ENCODE data around the gene DLGAP4.

DLGAP4 gene

GRCh38 chr20:36540551-36541211 lies 234.5 kb downstream of the DLGAP4 start:
- TF ChIP-seq POLR2AphosphoS5 (IDR thresholded peaks at IDR 0.05; ENCODE audit: low read depth) (no peak), REST (IDR thresholded peaks at IDR 0.05; ENCODE audit: insufficient replicate concordance, low read depth) (no peak), SPI1 (IDR thresholded peaks at IDR 0.05; ENCODE audit: borderline replicate concordance, low read depth) (no peak), GABPA (IDR thresholded peaks at IDR 0.05; ENCODE audit: low read depth) (no peak)
- TF ChIP-seq, protein P1, sequence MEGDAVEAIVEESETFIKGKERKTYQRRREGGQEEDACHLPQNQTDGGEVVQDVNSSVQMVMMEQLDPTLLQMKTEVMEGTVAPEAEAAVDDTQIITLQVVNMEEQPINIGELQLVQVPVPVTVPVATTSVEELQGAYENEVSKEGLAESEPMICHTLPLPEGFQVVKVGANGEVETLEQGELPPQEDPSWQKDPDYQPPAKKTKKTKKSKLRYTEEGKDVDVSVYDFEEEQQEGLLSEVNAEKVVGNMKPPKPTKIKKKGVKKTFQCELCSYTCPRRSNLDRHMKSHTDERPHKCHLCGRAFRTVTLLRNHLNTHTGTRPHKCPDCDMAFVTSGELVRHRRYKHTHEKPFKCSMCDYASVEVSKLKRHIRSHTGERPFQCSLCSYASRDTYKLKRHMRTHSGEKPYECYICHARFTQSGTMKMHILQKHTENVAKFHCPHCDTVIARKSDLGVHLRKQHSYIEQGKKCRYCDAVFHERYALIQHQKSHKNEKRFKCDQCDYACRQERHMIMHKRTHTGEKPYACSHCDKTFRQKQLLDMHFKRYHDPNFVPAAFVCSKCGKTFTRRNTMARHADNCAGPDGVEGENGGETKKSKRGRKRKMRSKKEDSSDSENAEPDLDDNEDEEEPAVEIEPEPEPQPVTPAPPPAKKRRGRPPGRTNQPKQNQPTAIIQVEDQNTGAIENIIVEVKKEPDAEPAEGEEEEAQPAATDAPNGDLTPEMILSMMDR (IDR thresholded peaks at IDR 0.05; ENCODE audit: insufficient read depth, low read length): no peak
- DNase-seq (ENCODE audit: low read depth in 1 of 2, low spot score in 1 of 2): no peak
- Histone ChIP-seq H3K4me3 (replicated peaks; ENCODE audit: insufficient read depth, low read length) (no peak overlapping the region), H3K27ac (replicated peaks) (no peak overlapping the region), H3K27me3 (ENCODE audit: insufficient read depth, poor library complexity, severe bottlenecking) (peaks cover 9% of the 10 kb centered on the region)

GRCh38 chr20:36541227-36541767 lies 235.2 kb downstream of the DLGAP4 start, which contains the start of gene MYL9:
MYL9 (plus strand) TSS chr20:36541519; CDS start chr20:36544885, 3,366 bp downstream.
- no peak within 1 kb of the TSS for H3K4me3 ChIP-seq (replicated peaks; ENCODE audit: insufficient read depth, low read length)
- TF ChIP-seq SPI1 (IDR thresholded peaks at IDR 0.05; ENCODE audit: borderline replicate concordance, low read depth): no peak
- TF ChIP-seq GABPA (IDR thresholded peaks at IDR 0.05; ENCODE audit: low read depth): no peak
- no peak for TF ChIP-seq REST (IDR thresholded peaks at IDR 0.05; ENCODE audit: insufficient replicate concordance, low read depth)
- TF ChIP-seq, protein P1 (IDR thresholded peaks at IDR 0.05; ENCODE audit: insufficient read depth, low read length): no peak
- TF ChIP-seq POLR2AphosphoS5 (IDR thresholded peaks at IDR 0.05; ENCODE audit: low read depth): no peak
- DNase-seq (ENCODE audit: low read depth in 1 of 2, low spot score in 1 of 2): no peak
- H3K27me3 ChIP-seq (ENCODE audit: insufficient read depth, poor library complexity, severe bottlenecking): peaks cover 9% of the 10 kb centered on the region
- no peak within 1 kb of the TSS for H3K27ac ChIP-seq (replicated peaks)

- Histone ChIP-seq H3K27me3 (ENCODE audit: insufficient read depth, poor library complexity, severe bottlenecking) (peaks cover 9% of the 10 kb centered on the region), H3K4me3 (replicated peaks; ENCODE audit: insufficient read depth, low read length) (no peak overlapping the region), H3K27ac (replicated peaks) (no peak overlapping the region)
- no peak for DNase-seq (ENCODE audit: low read depth in 1 of 2, low spot score in 1 of 2)
- TF ChIP-seq POLR2AphosphoS5 (IDR thresholded peaks at IDR 0.05; ENCODE audit: low read depth): no peak
- TF ChIP-seq SPI1 (IDR thresholded peaks at IDR 0.05; ENCODE audit: borderline replicate concordance, low read depth): no peak
These were observed 235.8 kb downstream of the DLGAP4 start for GRCh38 chr20:36541768-36542488.

- H3K27me3 ChIP-seq (ENCODE audit: insufficient read depth, poor library complexity, severe bottlenecking): peaks cover 9% of the 10 kb centered on the region
- no peak for TF ChIP-seq POLR2AphosphoS5 (IDR thresholded peaks at IDR 0.05; ENCODE audit: low read depth)
- no peak for TF ChIP-seq SPI1 (IDR thresholded peaks at IDR 0.05; ENCODE audit: borderline replicate concordance, low read depth)
- TF ChIP-seq, protein P1 (IDR thresholded peaks at IDR 0.05; ENCODE audit: insufficient read depth, low read length): no peak
- TF ChIP-seq GABPA (IDR thresholded peaks at IDR 0.05; ENCODE audit: low read depth): no peak
- no peak for TF ChIP-seq REST (IDR thresholded peaks at IDR 0.05; ENCODE audit: insufficient replicate concordance, low read depth)
- H3K4me3 ChIP-seq (replicated peaks; ENCODE audit: insufficient read depth, low read length): no peak overlapping the region
- no peak overlapping the region for H3K27ac ChIP-seq (replicated peaks)
- DNase-seq (ENCODE audit: low read depth in 1 of 2, low spot score in 1 of 2): no peak
These were observed 236.5 kb downstream of the DLGAP4 start for GRCh38 chr20:36542516-36543183.
